ENCODE results near the gene ITCH. TPM values are rescaled to one million over a fixed set of nuclear protein-coding genes. Genes with fewer than 3 reads are reported as not detected.
"Not testable (repeated sequence)": the region's sequence is repeated elsewhere in the genome, so short reads cannot be mapped to it uniquely, and the experiment has no call there.

Gene ITCH
- total RNA-seq, 4 donors from 2014 or later, result 37.4 to 48.4 (median 43.4) TPM

- no peaks in the 10 kb centered on the region for H3K27me3 ChIP-seq
- no peak for DNase-seq (ENCODE audit: low spot score in 2 of 2)
- H3K36me3 ChIP-seq, result peaks cover 14% of the 10 kb centered on the region
- H3K27ac ChIP-seq, result no peak overlapping the region
- H3K9me3 ChIP-seq, result no peaks in the 10 kb centered on the region
- TF ChIP-seq POLR2AphosphoS5 (IDR thresholded peaks at IDR 0.05), result no peak
- TF ChIP-seq POLR2A (IDR thresholded peaks at IDR 0.05), result no peak
- no peak for TF ChIP-seq EP300 (IDR thresholded peaks at IDR 0.05)
- TF ChIP-seq CTCF (IDR thresholded peaks at IDR 0.05), result no peak
- peaks cover 5% of the 10 kb centered on the region for H3K4me1 ChIP-seq
- 81% methylated on average over 5 of the region's 5 CpGs for WGBS
- no peak overlapping the region for H3K4me3 ChIP-seq
Measured at GRCh38 chr20:34375977-34376430, 12.9 kb downstream of the ITCH start.

- Histone ChIP-seq H3K36me3 (peaks cover 7% of the 10 kb centered on the region), H3K27me3 (no peaks in the 10 kb centered on the region), H3K4me3 (no peak overlapping the region), H3K27ac (no peak overlapping the region), H3K4me1 (peaks cover 5% of the 10 kb centered on the region), H3K9me3 (no peaks in the 10 kb centered on the region)
- DNase-seq (ENCODE audit: low spot score in 2 of 2), result no peak
- 90% methylated on average over 16 of the region's 16 CpGs for WGBS
- TF ChIP-seq POLR2A (IDR thresholded peaks at IDR 0.05), result no peak
- no peak for TF ChIP-seq POLR2AphosphoS5 (IDR thresholded peaks at IDR 0.05)
- no peak for TF ChIP-seq CTCF (IDR thresholded peaks at IDR 0.05)
- no peak for TF ChIP-seq EP300 (IDR thresholded peaks at IDR 0.05)
Measured at GRCh38 chr20:34377072-34377847, 14.2 kb downstream of the ITCH start.

GRCh38 chr20:34382174-34382573, 19.1 kb downstream of the ITCH start:
- H3K27me3 ChIP-seq, result no peaks in the 10 kb centered on the region
- 96% methylated on average over 3 of the region's 3 CpGs for WGBS
- TF ChIP-seq EP300 (IDR thresholded peaks at IDR 0.05) (no peak), POLR2AphosphoS5 (IDR thresholded peaks at IDR 0.05) (no peak), POLR2A (IDR thresholded peaks at IDR 0.05) (no peak), CTCF (IDR thresholded peaks at IDR 0.05) (no peak)
- H3K4me1 ChIP-seq, result peaks cover 13% of the 10 kb centered on the region
- no peak for DNase-seq (ENCODE audit: low spot score in 2 of 2)
- no peak overlapping the region for H3K27ac ChIP-seq
- no peaks in the 10 kb centered on the region for H3K36me3 ChIP-seq
- H3K9me3 ChIP-seq, result no peaks in the 10 kb centered on the region
- no peak overlapping the region for H3K4me3 ChIP-seq

DNA sequence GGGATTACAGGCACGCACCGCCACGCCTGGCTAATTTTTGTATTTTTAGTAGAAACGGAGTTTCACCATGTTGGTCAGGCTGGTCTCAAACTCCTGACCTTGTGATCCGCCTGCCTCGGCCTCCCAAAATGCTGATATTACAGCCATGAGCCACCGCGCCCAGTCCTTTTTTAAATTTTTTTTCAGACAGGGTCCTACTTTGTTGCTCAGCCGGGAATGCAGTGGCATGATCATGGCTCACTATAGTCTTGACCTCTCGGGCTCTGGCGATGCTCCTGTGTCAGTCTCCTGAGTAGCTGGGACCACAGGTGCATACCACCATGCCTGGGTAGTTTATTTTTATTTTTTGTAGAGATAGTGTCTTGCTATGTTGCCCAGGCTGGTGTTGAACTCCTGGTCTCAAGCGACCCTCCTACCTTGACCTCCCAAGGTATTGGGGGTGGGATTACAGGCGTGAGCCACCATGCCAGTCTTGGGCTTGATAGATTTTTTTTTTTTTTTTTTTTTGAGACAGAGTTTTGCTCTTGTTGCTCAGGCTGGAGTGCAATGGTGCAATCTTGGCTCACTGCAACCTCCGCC, 19.9 kb downstream of the ITCH start:
- DNase-seq (ENCODE audit: low spot score in 2 of 2); H3K27ac ChIP-seq; H3K27me3 ChIP-seq; H3K9me3 ChIP-seq; H3K36me3 ChIP-seq; H3K4me3 ChIP-seq: not testable (repeated sequence)
- peaks cover 13% of the 10 kb centered on the region for H3K4me1 ChIP-seq
- WGBS, result 94% methylated on average over 14 of the region's 14 CpGs

DNA sequence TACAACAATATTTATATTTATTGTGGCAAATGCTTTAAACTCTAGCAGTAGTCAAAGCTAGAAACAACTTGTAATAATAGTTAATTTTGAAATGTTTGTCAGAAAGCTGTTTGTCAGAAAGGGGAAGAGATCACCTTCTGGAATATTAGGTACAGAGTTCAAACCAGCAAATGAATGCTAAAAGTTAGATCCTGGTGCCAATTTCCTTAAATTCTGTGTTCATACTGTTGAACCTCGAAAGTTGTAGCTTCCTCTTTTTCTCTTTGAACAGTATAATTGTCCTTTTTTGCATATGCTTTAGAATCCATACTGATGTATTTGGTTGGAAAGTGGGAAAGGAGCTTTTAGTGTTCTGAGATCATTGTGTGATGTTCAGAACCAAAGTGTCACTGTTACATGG, 22.4 kb downstream of the ITCH start:
- no peak overlapping the region for H3K27ac ChIP-seq
- H3K4me3 ChIP-seq, result no peak overlapping the region
- H3K36me3 ChIP-seq, result no peaks in the 10 kb centered on the region
- no peaks in the 10 kb centered on the region for H3K9me3 ChIP-seq
- no peak for DNase-seq (ENCODE audit: low spot score in 2 of 2)
- TF ChIP-seq POLR2A (IDR thresholded peaks at IDR 0.05) (no peak), EP300 (IDR thresholded peaks at IDR 0.05) (no peak), POLR2AphosphoS5 (IDR thresholded peaks at IDR 0.05) (no peak), CTCF (IDR thresholded peaks at IDR 0.05) (no peak)
- H3K4me1 ChIP-seq, result peaks cover 18% of the 10 kb centered on the region
- H3K27me3 ChIP-seq, result no peaks in the 10 kb centered on the region
- WGBS, result 60% methylated on average over 1 of the region's 1 CpG
